Measurements from ENCODE around the gene GATD1.

DNA sequence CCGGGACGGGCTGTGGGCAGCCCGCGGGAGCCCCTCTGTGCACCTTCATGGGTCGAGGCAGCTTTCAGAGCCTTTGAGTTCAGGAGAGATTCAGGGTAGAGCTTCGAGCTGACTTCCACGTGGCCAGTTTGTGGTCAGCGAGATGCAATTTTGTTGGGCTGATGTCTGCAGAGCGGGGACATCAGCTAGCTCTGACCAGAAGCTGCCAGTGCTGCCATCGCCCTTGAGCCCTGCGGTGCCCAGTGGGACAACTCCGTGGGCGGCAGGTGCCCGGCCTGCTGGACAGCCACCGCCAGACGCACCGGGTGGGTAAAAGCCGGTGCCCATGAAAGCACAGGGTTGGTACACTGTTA, 29.3 kb downstream of the GATD1 start:
- TF ChIP-seq, protein P1, sequence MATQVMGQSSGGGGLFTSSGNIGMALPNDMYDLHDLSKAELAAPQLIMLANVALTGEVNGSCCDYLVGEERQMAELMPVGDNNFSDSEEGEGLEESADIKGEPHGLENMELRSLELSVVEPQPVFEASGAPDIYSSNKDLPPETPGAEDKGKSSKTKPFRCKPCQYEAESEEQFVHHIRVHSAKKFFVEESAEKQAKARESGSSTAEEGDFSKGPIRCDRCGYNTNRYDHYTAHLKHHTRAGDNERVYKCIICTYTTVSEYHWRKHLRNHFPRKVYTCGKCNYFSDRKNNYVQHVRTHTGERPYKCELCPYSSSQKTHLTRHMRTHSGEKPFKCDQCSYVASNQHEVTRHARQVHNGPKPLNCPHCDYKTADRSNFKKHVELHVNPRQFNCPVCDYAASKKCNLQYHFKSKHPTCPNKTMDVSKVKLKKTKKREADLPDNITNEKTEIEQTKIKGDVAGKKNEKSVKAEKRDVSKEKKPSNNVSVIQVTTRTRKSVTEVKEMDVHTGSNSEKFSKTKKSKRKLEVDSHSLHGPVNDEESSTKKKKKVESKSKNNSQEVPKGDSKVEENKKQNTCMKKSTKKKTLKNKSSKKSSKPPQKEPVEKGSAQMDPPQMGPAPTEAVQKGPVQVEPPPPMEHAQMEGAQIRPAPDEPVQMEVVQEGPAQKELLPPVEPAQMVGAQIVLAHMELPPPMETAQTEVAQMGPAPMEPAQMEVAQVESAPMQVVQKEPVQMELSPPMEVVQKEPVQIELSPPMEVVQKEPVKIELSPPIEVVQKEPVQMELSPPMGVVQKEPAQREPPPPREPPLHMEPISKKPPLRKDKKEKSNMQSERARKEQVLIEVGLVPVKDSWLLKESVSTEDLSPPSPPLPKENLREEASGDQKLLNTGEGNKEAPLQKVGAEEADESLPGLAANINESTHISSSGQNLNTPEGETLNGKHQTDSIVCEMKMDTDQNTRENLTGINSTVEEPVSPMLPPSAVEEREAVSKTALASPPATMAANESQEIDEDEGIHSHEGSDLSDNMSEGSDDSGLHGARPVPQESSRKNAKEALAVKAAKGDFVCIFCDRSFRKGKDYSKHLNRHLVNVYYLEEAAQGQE (IDR thresholded peaks at IDR 0.05; ENCODE audit: unreplicated experiment): no peak
- TF ChIP-seq, protein P2, sequence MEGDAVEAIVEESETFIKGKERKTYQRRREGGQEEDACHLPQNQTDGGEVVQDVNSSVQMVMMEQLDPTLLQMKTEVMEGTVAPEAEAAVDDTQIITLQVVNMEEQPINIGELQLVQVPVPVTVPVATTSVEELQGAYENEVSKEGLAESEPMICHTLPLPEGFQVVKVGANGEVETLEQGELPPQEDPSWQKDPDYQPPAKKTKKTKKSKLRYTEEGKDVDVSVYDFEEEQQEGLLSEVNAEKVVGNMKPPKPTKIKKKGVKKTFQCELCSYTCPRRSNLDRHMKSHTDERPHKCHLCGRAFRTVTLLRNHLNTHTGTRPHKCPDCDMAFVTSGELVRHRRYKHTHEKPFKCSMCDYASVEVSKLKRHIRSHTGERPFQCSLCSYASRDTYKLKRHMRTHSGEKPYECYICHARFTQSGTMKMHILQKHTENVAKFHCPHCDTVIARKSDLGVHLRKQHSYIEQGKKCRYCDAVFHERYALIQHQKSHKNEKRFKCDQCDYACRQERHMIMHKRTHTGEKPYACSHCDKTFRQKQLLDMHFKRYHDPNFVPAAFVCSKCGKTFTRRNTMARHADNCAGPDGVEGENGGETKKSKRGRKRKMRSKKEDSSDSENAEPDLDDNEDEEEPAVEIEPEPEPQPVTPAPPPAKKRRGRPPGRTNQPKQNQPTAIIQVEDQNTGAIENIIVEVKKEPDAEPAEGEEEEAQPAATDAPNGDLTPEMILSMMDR (conservative IDR thresholded peaks at IDR 0.05; ENCODE audit: low read depth in 2 of 2): no peak
- TF ChIP-seq CREB1 (CRISPR knock-in tag; IDR thresholded peaks at IDR 0.05; ENCODE audit: low read depth) (no peak), EZH2 (IDR thresholded peaks at IDR 0.05; ENCODE audit: low read depth, unreplicated experiment) (no peak), POLR2AphosphoS5 (IDR thresholded peaks at IDR 0.05; ENCODE audit: low read depth) (no peak), ZNF331 (CRISPR knock-in tag; IDR thresholded peaks at IDR 0.05; ENCODE audit: low read depth) (no peak), JUNB (IDR thresholded peaks at IDR 0.05; ENCODE audit: unreplicated experiment) (no peak), ZNF114 (CRISPR knock-in tag; IDR thresholded peaks at IDR 0.05) (no peak), EZH2phosphoT487 (IDR thresholded peaks at IDR 0.05; ENCODE audit: unreplicated experiment) (no peak), NANOG (IDR thresholded peaks at IDR 0.05; ENCODE audit: borderline replicate concordance) (no peak), STAT1 (IDR thresholded peaks at IDR 0.05; ENCODE audit: unreplicated experiment) (no peak)
- TF ChIP-seq, protein P3, sequence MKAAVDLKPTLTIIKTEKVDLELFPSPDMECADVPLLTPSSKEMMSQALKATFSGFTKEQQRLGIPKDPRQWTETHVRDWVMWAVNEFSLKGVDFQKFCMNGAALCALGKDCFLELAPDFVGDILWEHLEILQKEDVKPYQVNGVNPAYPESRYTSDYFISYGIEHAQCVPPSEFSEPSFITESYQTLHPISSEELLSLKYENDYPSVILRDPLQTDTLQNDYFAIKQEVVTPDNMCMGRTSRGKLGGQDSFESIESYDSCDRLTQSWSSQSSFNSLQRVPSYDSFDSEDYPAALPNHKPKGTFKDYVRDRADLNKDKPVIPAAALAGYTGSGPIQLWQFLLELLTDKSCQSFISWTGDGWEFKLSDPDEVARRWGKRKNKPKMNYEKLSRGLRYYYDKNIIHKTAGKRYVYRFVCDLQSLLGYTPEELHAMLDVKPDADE (IDR thresholded peaks at IDR 0.05): no peak

Data from GM23338 (cell line).